OCI-LY1 (cell line): ENCODE results near the gene DYNLT1.

Experiments
- H2AFZ ChIP-seq: fragments of 200-600 bp; sonication (generic), shearing (Covaris generic); 2 replicates; pipeline ENCODE4 v1.6.0; 2014; ENCODE audit warnings: antibody characterized with exemption, mild to moderate bottlenecking, low read length
- H3F3A ChIP-seq: fragments of 200-600 bp; sonication (generic), shearing (Covaris generic); 2 replicates; pipeline ENCODE4 v1.6.0; 2014; ENCODE audit warnings: mild to moderate bottlenecking, antibody characterized with exemption, low read length, moderate library complexity; ENCODE audit not compliant: insufficient read depth
- H3K27ac ChIP-seq: fragments of 200-600 bp; sonication (generic); 2 replicates; pipeline ENCODE4 v1.5.1; 2014; ENCODE audit warnings: low read length, mixed run types, mild to moderate bottlenecking, low read depth; ENCODE audit not compliant: poor library complexity, severe bottlenecking
- H3K27me3 ChIP-seq: fragments of 200-600 bp; sonication (generic); 2 replicates; pipeline ENCODE4 v1.6.0; 2014; ENCODE audit warnings: antibody characterized with exemption, mild to moderate bottlenecking, low read length, moderate library complexity; ENCODE audit not compliant: insufficient read depth
- H3K36me3 ChIP-seq: fragments of 200-600 bp; sonication (generic); 2 replicates; pipeline ENCODE4 v1.6.1; 2014; ENCODE audit warnings: mild to moderate bottlenecking, antibody characterized with exemption, low read length, moderate library complexity, mixed read lengths; ENCODE audit not compliant: insufficient read depth
- H3K4me1 ChIP-seq: fragments of 200-600 bp; sonication (generic); 2 replicates; pipeline ENCODE4 v1.5.1; 2014; ENCODE audit warnings: mild to moderate bottlenecking, low read length, moderate library complexity; ENCODE audit not compliant: insufficient read depth, severe bottlenecking
- H3K4me2 ChIP-seq: fragments of 200-600 bp; sonication (generic), shearing (Covaris generic); 2 replicates; pipeline ENCODE4 v1.6.1; 2014; ENCODE audit warnings: low read length
- H3K4me3 ChIP-seq: fragments of 200-600 bp; sonication (generic); 2 replicates; pipeline ENCODE4 v1.5.1; 2014; ENCODE audit warnings: low read length, low read depth, mild to moderate bottlenecking, mixed read lengths; ENCODE audit not compliant: poor library complexity, severe bottlenecking
- H3K79me2 ChIP-seq: fragments of 200-600 bp; shearing (Covaris generic); 2 replicates; pipeline ENCODE4 v1.6.1; 2016; ENCODE audit warnings: mixed run types, low read length, mixed read lengths; ENCODE audit not compliant: insufficient read depth
- H3K9ac ChIP-seq: fragments of 200-600 bp; sonication (generic), shearing (Covaris generic); 2 replicates; pipeline ENCODE4 v1.6.1; 2014; ENCODE audit warnings: mild to moderate bottlenecking, low read length, mixed read lengths
- H3K9me2 ChIP-seq: fragments of 200-600 bp; sonication (generic), shearing (Covaris generic); 2 replicates; pipeline ENCODE4 v1.6.1; 2014; ENCODE audit warnings: low read depth, mild to moderate bottlenecking, low read length, mixed read lengths
- H3K9me3 ChIP-seq: fragments of 200-600 bp; shearing (Covaris generic); 2 replicates; pipeline ENCODE4 v1.6.1; 2014; ENCODE audit warnings: low read length, mixed read lengths
- H4K20me1 ChIP-seq: fragments of 200-600 bp; sonication (generic), shearing (Covaris generic); 2 replicates; pipeline ENCODE4 v1.6.0; 2016; ENCODE audit warnings: mild to moderate bottlenecking, low read length; ENCODE audit not compliant: insufficient read depth
- EZH2 ChIP-seq: fragments of 200-600 bp; sonication (generic), shearing (Covaris generic); IDR thresholded peaks from 2 replicates; pipeline ENCODE4 v1.8.0; 2017; ENCODE audit warnings: borderline replicate concordance, mixed run types, mild to moderate bottlenecking, antibody characterized with exemption, low read length, moderate library complexity, mixed read lengths
- TF ChIP-seq, protein P1 (sequence below): fragments of 200-600 bp; sonication (generic), shearing (Covaris generic); IDR thresholded peaks from 2 replicates; pipeline ENCODE4 v1.5.1; 2017; ENCODE audit warnings: mild to moderate bottlenecking, antibody characterized with exemption, low read length, moderate library complexity, mixed read lengths

The DYNLT1 gene

DNA sequence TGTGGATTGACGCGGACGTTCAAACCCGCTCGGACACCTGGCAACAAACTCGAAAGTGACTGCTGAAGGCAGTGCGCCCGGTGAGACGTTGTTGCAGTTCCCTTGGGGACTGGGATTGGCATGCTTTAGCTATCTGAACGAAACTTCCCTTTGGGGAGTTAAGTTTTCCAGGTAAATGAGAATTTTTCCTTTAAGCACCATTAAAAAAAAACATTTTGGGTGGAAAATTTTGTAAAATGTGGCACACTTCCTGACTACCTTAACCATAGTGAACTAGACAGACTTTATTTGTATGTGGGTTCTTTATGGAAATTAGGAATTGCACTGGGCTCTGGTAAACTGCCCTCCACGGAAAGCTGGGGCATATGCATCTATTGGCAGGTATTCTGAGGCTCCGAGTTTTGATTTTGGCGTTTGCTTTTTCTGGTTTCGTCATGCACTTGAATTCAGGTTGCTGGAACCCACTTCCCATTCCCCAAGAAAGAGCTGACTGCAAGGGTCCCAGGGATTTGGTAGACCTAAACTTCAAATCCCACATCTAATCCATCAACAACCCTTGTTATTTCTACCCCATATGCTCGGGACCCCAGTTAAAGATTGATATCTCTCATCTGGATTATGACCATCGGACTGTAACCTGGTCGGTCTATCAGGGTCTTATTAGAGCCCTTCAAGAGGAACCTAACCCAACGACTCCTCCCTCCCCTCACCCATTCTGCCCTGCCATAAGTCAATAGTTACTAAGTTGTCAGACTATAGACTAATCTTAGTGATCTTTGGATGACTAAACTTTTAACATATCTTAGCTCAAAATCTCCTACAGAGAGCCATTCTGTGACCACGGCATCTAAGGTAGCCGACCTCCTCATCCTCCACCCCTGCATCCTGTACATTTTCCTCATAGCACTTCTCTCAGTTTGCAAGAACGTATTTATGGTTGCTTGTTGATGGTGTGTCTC lies 800 bp upstream of the DYNLT1 start:
- no peaks in the 10 kb centered on the region for H3K9me2 ChIP-seq

DNA sequence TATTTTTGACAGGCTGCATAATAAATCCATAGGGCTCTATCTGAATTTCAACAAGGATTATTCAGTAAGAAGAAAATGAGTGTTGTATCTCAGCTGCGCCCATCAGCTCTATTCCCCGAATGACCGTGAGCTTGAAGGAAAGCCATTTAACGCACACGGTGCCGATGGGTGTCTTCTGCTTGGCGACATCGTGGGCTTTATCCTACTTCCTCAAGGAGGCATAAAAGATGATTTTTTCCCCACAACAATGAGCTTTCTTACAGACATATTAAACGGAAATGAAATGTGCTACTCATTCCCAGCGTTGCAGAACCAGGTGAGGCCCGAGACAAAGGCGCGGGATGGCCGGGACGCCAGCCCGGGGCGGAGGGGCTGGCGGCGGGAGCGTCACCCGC lies 710 bp downstream of the DYNLT1 start:
- H3F3A ChIP-seq: no peaks in the 10 kb centered on the region
- H2AFZ ChIP-seq: no peak overlapping the region
- H4K20me1 ChIP-seq: no peaks in the 10 kb centered on the region
- 0 out of 2 replicates have a peak, but pooled peaks cover 6% of the 10 kb centered on the region for H3K36me3 ChIP-seq
- no peak for TF ChIP-seq EZH2
- TF ChIP-seq, protein P1, sequence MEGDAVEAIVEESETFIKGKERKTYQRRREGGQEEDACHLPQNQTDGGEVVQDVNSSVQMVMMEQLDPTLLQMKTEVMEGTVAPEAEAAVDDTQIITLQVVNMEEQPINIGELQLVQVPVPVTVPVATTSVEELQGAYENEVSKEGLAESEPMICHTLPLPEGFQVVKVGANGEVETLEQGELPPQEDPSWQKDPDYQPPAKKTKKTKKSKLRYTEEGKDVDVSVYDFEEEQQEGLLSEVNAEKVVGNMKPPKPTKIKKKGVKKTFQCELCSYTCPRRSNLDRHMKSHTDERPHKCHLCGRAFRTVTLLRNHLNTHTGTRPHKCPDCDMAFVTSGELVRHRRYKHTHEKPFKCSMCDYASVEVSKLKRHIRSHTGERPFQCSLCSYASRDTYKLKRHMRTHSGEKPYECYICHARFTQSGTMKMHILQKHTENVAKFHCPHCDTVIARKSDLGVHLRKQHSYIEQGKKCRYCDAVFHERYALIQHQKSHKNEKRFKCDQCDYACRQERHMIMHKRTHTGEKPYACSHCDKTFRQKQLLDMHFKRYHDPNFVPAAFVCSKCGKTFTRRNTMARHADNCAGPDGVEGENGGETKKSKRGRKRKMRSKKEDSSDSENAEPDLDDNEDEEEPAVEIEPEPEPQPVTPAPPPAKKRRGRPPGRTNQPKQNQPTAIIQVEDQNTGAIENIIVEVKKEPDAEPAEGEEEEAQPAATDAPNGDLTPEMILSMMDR: no peak
- peaks cover 10% of the 10 kb centered on the region; the same call in 1 of the 2 replicates for H3K79me2 ChIP-seq
- no peaks in the 10 kb centered on the region for H3K27me3 ChIP-seq
- H3K9me2 ChIP-seq: no peaks in the 10 kb centered on the region
- peaks cover 22% of the 10 kb centered on the region for H3K4me1 ChIP-seq
- peak overlapping the region; percentile 96 for H3K4me3 ChIP-seq
- H3K9ac ChIP-seq: peak overlapping the region; percentile 92
- H3K27ac ChIP-seq: no peak overlapping the region
- H3K9me3 ChIP-seq: no peaks in the 10 kb centered on the region
- peak overlapping the region; percentile 97 for H3K4me2 ChIP-seq

More for the DNA sequence above, 800 bp upstream of the DYNLT1 start:
- H3K4me1 ChIP-seq: peaks cover 33% of the 10 kb centered on the region
- no peaks in the 10 kb centered on the region for H4K20me1 ChIP-seq
- H3K9ac ChIP-seq: peak overlapping the region; percentile 92
- peak overlapping the region; percentile 97 for H3K4me2 ChIP-seq
- H2AFZ ChIP-seq: peak overlapping the region; percentile 84
- no peaks in the 10 kb centered on the region for H3F3A ChIP-seq
- no peak for TF ChIP-seq EZH2
- TF ChIP-seq, protein P1: no peak
- H3K79me2 ChIP-seq: peaks cover 10% of the 10 kb centered on the region; the same call in 1 of the 2 replicates
- H3K27ac ChIP-seq: no peak overlapping the region
- no peaks in the 10 kb centered on the region for H3K9me3 ChIP-seq
- no peaks in the 10 kb centered on the region for H3K36me3 ChIP-seq
- H3K27me3 ChIP-seq: no peaks in the 10 kb centered on the region
- peak overlapping the region; percentile 96 for H3K4me3 ChIP-seq

DNA sequence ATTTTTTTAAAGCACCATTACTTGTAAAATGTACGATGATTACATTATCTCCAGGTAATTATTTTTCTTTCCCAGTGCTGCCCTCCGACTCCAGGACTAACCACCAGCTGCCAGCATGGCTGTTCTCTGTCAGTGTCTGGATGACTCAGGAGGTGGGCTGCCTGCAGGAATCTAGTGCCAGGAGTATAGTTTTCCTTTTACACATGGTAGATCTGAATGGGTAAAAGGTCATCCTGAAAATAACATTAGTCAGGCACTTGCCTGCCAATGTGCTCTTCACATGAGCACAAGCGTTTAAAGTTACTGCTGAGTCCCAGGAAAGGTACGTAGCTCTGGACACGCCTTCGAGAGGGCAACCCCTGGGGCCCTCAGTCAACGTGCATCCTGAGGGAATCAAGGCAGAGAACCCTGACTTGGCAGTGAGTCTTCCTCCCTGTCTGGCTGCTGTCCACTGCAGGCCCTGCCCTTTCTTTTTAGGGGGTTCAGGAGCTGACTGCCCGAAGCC lies 2.4 kb downstream of the DYNLT1 start:
- Histone ChIP-seq H3K4me3 (no peak overlapping the region), H3K9me2 (no peaks in the 10 kb centered on the region), H3K79me2 (peaks cover 10% of the 10 kb centered on the region; the same call in 1 of the 2 replicates), H3K27me3 (no peaks in the 10 kb centered on the region), H3K4me1 (peaks cover 22% of the 10 kb centered on the region), H3K9ac (no peak overlapping the region), H3F3A (no peaks in the 10 kb centered on the region), H3K9me3 (no peaks in the 10 kb centered on the region), H3K36me3 (peaks cover 13% of the 10 kb centered on the region; the same call in 1 of the 2 replicates), H4K20me1 (no peaks in the 10 kb centered on the region), H2AFZ (no peak overlapping the region), H3K27ac (no peak overlapping the region), H3K4me2 (no peak overlapping the region)
- TF ChIP-seq, protein P1: no peak
- TF ChIP-seq EZH2: no peak
